ENCODE data around the gene SCAPER. TPM values are rescaled to one million over a fixed set of nuclear protein-coding genes. Genes with fewer than 3 reads are reported as not detected.

Gene SCAPER
- total RNA-seq, 1 experiment from 2014 or later = 21.5 TPM

DNA sequence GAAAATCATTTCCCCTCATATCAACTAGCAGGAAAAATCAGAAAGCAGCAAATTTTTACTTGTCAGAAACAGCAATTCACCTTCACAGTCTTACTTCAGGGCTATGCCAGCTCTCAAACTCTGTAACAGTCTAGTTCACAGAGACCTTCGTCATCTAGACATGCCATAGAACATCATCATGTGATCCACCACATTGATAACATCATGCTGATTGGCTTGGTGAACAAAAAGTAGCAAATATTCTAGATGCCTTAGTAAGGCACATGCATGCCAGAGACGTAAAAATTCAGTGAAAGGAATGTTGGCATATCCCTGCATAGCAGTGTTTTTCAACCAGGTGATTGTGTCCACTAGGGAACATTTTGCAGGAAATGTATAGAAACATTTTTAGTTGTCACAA lies 8.6 kb upstream of the SCAPER start:
- TF ChIP-seq, protein P1, sequence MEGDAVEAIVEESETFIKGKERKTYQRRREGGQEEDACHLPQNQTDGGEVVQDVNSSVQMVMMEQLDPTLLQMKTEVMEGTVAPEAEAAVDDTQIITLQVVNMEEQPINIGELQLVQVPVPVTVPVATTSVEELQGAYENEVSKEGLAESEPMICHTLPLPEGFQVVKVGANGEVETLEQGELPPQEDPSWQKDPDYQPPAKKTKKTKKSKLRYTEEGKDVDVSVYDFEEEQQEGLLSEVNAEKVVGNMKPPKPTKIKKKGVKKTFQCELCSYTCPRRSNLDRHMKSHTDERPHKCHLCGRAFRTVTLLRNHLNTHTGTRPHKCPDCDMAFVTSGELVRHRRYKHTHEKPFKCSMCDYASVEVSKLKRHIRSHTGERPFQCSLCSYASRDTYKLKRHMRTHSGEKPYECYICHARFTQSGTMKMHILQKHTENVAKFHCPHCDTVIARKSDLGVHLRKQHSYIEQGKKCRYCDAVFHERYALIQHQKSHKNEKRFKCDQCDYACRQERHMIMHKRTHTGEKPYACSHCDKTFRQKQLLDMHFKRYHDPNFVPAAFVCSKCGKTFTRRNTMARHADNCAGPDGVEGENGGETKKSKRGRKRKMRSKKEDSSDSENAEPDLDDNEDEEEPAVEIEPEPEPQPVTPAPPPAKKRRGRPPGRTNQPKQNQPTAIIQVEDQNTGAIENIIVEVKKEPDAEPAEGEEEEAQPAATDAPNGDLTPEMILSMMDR (conservative IDR thresholded peaks at IDR 0.05; ENCODE audit: low read depth, low read length) = no peak
- TF ChIP-seq EZH2 (IDR thresholded peaks at IDR 0.05; ENCODE audit: borderline replicate concordance, low read depth, low read length, poor library complexity, severe bottlenecking) = no peak
- DNase-seq (ENCODE audit: low spot score) = no peak
- Histone ChIP-seq H3K4me3 (ENCODE audit: low read depth, low read length, poor library complexity, severe bottlenecking) (no peak overlapping the region), H3K27me3 (replicated peaks; ENCODE audit: insufficient read depth, low read depth, low read length, poor library complexity) (no peaks in the 10 kb centered on the region), H3K9me3 (ENCODE audit: low read depth, low read length, poor library complexity, severe bottlenecking) (no peaks in the 10 kb centered on the region), H3K27ac (ENCODE audit: low read depth, low read length, poor library complexity, severe bottlenecking) (no peak overlapping the region), H3K36me3 (ENCODE audit: insufficient read depth, low read length, poor library complexity, severe bottlenecking) (no peaks in the 10 kb centered on the region), H3K4me1 (ENCODE audit: insufficient read depth, low read length, poor library complexity, severe bottlenecking) (no peaks in the 10 kb centered on the region)
- CTCF ChIA-PET = no interaction called here
- POLR2A ChIA-PET (ENCODE audit: low non-redundant PET) = no interaction called here
- intact Hi-C loops (cut with micrococcal nuclease; ENCODE audit: unreplicated experiment) = no loop called here
- BruUV-seq (replicated peaks) = no TSS peak

DNA sequence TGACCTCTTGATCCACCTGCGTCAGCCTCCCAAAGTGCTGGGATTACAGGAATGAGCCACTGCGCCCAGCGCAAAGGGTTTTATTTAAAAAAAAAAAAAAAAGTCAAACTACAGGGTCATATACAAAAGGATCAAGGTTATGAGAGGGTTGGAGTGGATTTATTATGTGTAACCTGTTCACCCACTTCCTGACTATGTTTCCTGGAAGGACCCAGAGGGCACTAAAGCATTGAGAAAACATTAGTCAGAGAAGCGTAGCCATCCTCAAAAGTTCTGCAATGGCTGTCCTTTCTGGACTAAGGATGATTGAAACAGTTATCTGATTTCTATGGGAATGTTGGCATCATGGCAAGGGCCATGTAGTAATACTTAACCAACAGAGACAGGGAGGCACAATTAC lies 7.3 kb upstream of the SCAPER start:
- Histone ChIP-seq H3K9me3 (ENCODE audit: low read depth, low read length, poor library complexity, severe bottlenecking) (no peaks in the 10 kb centered on the region), H3K4me1 (ENCODE audit: insufficient read depth, low read length, poor library complexity, severe bottlenecking) (no peaks in the 10 kb centered on the region), H3K4me3 (ENCODE audit: low read depth, low read length, poor library complexity, severe bottlenecking) (no peak overlapping the region), H3K36me3 (ENCODE audit: insufficient read depth, low read length, poor library complexity, severe bottlenecking) (no peaks in the 10 kb centered on the region), H3K27me3 (replicated peaks; ENCODE audit: insufficient read depth, low read depth, low read length, poor library complexity) (no peaks in the 10 kb centered on the region), H3K27ac (ENCODE audit: low read depth, low read length, poor library complexity, severe bottlenecking) (no peak overlapping the region)
- ChIA-PET CTCF (no interaction called here), POLR2A (ENCODE audit: low non-redundant PET) (no interaction called here)
- DNase-seq (ENCODE audit: low spot score) = no peak
- TF ChIP-seq EZH2 (IDR thresholded peaks at IDR 0.05; ENCODE audit: borderline replicate concordance, low read depth, low read length, poor library complexity, severe bottlenecking) = no peak
- TF ChIP-seq, protein P1 (conservative IDR thresholded peaks at IDR 0.05; ENCODE audit: low read depth, low read length) = no peak
- intact Hi-C loops (cut with micrococcal nuclease; ENCODE audit: unreplicated experiment) = no loop called here
- no TSS peak for BruUV-seq (replicated peaks)

DNA sequence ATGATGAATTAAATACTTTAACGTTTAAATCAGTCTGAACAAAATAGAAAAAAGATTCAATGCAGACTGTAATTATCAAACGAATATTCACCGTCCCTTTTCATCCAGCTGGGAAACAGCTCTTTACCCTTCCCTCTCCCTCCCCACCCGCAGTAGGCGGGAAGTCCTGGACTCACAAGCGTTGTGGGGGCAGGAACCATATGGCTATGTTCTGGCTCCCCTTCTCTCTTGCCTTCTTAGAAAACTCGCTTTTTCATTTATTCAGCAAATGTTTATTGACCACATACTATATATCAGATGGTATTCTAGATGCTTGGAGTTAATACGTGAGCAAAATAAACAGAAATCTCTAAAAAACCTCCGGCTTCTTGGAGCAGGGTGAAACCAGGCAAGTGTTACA lies 715 bp upstream of the SCAPER start:
- Histone ChIP-seq H3K9me3 (ENCODE audit: low read depth, low read length, poor library complexity, severe bottlenecking) (no peaks in the 10 kb centered on the region), H3K27me3 (replicated peaks; ENCODE audit: insufficient read depth, low read depth, low read length, poor library complexity) (no peaks in the 10 kb centered on the region), H3K36me3 (ENCODE audit: insufficient read depth, low read length, poor library complexity, severe bottlenecking) (no peaks in the 10 kb centered on the region), H3K27ac (ENCODE audit: low read depth, low read length, poor library complexity, severe bottlenecking) (peak overlapping the region; percentile 85), H3K4me1 (ENCODE audit: insufficient read depth, low read length, poor library complexity, severe bottlenecking) (peaks cover 19% of the 10 kb centered on the region), H3K4me3 (ENCODE audit: low read depth, low read length, poor library complexity, severe bottlenecking) (peak overlapping the region; percentile 97)
- BruUV-seq (replicated peaks) = no TSS peak
- CTCF ChIA-PET = no interaction called here
- DNase-seq (ENCODE audit: low spot score) = no peak
- TF ChIP-seq, protein P1 (conservative IDR thresholded peaks at IDR 0.05; ENCODE audit: low read depth, low read length) = no peak
- no peak for TF ChIP-seq EZH2 (IDR thresholded peaks at IDR 0.05; ENCODE audit: borderline replicate concordance, low read depth, low read length, poor library complexity, severe bottlenecking)
- POLR2A ChIA-PET (ENCODE audit: low non-redundant PET) = no interaction called here
- intact Hi-C loops (cut with micrococcal nuclease; ENCODE audit: unreplicated experiment) = no loop called here
